Measurements from ENCODE around the gene CFAP77. TPM values are rescaled to one million over a fixed set of nuclear protein-coding genes. Genes with fewer than 3 reads are reported as not detected.

The CFAP77 gene
- polyA plus RNA-seq, 3 donors, result not detected

DNA sequence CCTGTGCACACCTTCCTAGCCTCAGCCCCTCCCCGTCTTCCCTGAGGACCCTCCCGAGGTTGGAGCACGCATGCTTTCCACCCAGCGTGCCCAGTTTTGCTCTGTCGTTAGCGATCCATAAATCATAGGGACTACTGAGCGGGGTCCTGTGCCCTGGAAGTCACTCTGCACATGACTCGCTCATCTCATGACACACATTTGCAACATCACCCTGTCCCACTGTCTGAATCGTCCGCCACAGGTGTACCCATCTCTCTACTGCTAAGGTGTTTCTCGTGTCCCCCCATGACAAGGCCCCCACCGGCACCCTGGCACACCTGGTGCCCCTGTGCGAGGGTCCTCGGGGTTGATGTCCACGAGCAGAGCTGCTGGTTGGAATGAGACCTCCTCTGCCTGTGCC, 103.4 kb downstream of the CFAP77 start:
- Histone ChIP-seq H3K27me3 (ENCODE audit: control insufficient read depth in 2 of 2, insufficient read depth in 2 of 2, low read length in 2 of 2) (no peaks in the 10 kb centered on the region), H3K27ac (ENCODE audit: low read depth in 1 of 2, low read length in 2 of 2) (no peak overlapping the region), H3K4me1 (ENCODE audit: control insufficient read depth in 1 of 2, insufficient read depth in 2 of 2, low read length in 2 of 2) (no peaks in the 10 kb centered on the region), H3K4me3 (replicated peaks in 1 of 3; ENCODE audit: low read depth in 2 of 3, low read length in 3 of 3) (no peak overlapping the region), H4K20me1 (ENCODE audit: insufficient read depth, low read length) (no peaks in the 10 kb centered on the region), H3K79me2 (ENCODE audit: insufficient read depth, low read length) (no peaks in the 10 kb centered on the region), H3K4me2 (replicated peaks; ENCODE audit: extremely low read depth, low read length, poor library complexity, severe bottlenecking) (no peak overlapping the region), H3K9me3 (replicated peaks in 1 of 2; ENCODE audit: control insufficient read depth in 1 of 2, insufficient read depth in 1 of 2, low read length in 2 of 2) (no peaks in the 10 kb centered on the region), H3K9ac (ENCODE audit: insufficient read depth, low read length, poor library complexity, severe bottlenecking) (no peak overlapping the region), H3K36me3 (replicated peaks in 1 of 2; ENCODE audit: control insufficient read depth in 1 of 2, insufficient read depth in 2 of 2, low read length in 2 of 2) (no peaks in the 10 kb centered on the region), H2AFZ (ENCODE audit: insufficient read depth, low read depth, low read length, poor library complexity, severe bottlenecking) (no peak overlapping the region)
- peaks cover 0 to 1% (median 0%) of the 10 kb centered on the region in 7 donors for H3K9me3 Mint-ChIP-seq
- no peak for DNase-seq
- TF ChIP-seq, protein P1, sequence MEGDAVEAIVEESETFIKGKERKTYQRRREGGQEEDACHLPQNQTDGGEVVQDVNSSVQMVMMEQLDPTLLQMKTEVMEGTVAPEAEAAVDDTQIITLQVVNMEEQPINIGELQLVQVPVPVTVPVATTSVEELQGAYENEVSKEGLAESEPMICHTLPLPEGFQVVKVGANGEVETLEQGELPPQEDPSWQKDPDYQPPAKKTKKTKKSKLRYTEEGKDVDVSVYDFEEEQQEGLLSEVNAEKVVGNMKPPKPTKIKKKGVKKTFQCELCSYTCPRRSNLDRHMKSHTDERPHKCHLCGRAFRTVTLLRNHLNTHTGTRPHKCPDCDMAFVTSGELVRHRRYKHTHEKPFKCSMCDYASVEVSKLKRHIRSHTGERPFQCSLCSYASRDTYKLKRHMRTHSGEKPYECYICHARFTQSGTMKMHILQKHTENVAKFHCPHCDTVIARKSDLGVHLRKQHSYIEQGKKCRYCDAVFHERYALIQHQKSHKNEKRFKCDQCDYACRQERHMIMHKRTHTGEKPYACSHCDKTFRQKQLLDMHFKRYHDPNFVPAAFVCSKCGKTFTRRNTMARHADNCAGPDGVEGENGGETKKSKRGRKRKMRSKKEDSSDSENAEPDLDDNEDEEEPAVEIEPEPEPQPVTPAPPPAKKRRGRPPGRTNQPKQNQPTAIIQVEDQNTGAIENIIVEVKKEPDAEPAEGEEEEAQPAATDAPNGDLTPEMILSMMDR (IDR thresholded peaks at IDR 0.05), result no peak
- H3K36me3 Mint-ChIP-seq, result no peaks in the 10 kb centered on the region
- intact Hi-C loops (cut with micrococcal nuclease), result loop anchor here in 1 of 2 donors (5.0 kb wide), 1 partner anchor 284 kb away; no protein-coding TSS in a partner anchor
- no peak overlapping the region for H3K4me3 Mint-ChIP-seq
- H3K4me1 Mint-ChIP-seq, result no peaks in the 10 kb centered on the region
- WGBS (ENCODE audit: insufficient coverage), result 88% methylated on average over 12 of the region's 15 CpGs
- H3K27me3 Mint-ChIP-seq (ENCODE audit: low read depth in 3 of 3), result peaks cover 6 to 14% (median 13%) of the 10 kb centered on the region in 3 donors
- no peak overlapping the region for H3K27ac Mint-ChIP-seq

DNA sequence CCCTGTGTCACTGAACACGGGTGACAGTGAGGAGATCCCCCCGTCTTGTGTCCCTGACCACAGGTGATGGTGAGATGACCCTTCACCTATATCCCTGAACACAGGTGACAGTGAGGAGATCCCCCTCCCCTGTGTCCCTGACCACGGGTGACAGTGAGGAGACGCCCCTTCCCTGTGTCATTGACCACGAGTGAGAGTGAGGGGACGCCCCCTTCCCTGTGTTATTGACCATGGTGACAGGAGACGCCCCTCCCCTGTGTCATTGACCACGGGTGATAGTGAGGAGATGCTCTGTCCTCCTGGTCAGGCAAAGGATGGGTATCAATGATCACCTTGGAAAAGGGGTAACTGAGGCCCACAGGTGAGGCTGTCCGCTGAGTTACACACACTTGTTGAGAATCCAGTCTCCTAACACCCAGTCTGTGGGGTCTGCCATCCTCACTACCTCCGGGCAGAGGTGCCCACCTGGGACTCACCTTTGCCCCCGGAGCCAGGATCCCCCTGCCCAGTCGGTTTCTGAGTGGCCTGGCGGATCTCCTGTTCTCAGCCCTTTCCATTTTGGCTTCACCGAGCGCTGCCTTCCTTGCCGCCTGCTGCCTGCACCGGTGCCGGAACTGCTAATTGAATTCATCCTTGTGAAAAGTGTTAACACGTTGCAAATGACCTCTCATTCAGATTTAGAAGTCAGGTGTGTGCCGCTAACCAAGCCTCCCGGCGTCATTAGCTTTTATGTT, 104.2 kb downstream of the CFAP77 start:
- Mint-ChIP-seq H3K4me3 (no peak overlapping the region), H3K27me3 (ENCODE audit: low read depth in 3 of 3) (peaks cover 6 to 15% (median 14%) of the 10 kb centered on the region in 3 donors), H3K9me3 (peaks cover 0 to 3% (median 0%) of the 10 kb centered on the region in 7 donors), H3K4me1 (no peaks in the 10 kb centered on the region), H3K36me3 (no peaks in the 10 kb centered on the region), H3K27ac (no peak overlapping the region)
- WGBS (ENCODE audit: insufficient coverage), result 67% methylated on average over 15 of the region's 22 CpGs
- Histone ChIP-seq H3K9ac (ENCODE audit: insufficient read depth, low read length, poor library complexity, severe bottlenecking) (no peak overlapping the region), H3K36me3 (replicated peaks in 1 of 2; ENCODE audit: control insufficient read depth in 1 of 2, insufficient read depth in 2 of 2, low read length in 2 of 2) (no peaks in the 10 kb centered on the region), H3K4me3 (replicated peaks in 1 of 3; ENCODE audit: low read depth in 2 of 3, low read length in 3 of 3) (no peak overlapping the region), H2AFZ (ENCODE audit: insufficient read depth, low read depth, low read length, poor library complexity, severe bottlenecking) (no peak overlapping the region), H3K27ac (ENCODE audit: low read depth in 1 of 2, low read length in 2 of 2) (no peak overlapping the region), H3K79me2 (ENCODE audit: insufficient read depth, low read length) (no peaks in the 10 kb centered on the region), H3K4me2 (replicated peaks; ENCODE audit: extremely low read depth, low read length, poor library complexity, severe bottlenecking) (no peak overlapping the region), H3K9me3 (replicated peaks in 1 of 2; ENCODE audit: control insufficient read depth in 1 of 2, insufficient read depth in 1 of 2, low read length in 2 of 2) (no peaks in the 10 kb centered on the region), H3K27me3 (ENCODE audit: control insufficient read depth in 2 of 2, insufficient read depth in 2 of 2, low read length in 2 of 2) (no peaks in the 10 kb centered on the region), H3K4me1 (ENCODE audit: control insufficient read depth in 1 of 2, insufficient read depth in 2 of 2, low read length in 2 of 2) (no peaks in the 10 kb centered on the region), H4K20me1 (ENCODE audit: insufficient read depth, low read length) (no peaks in the 10 kb centered on the region)
- no peak for DNase-seq
- intact Hi-C loops (cut with micrococcal nuclease), result loop anchor here in 1 of 2 donors (5.0 kb wide), 1 partner anchor 283 kb away; no protein-coding TSS in a partner anchor
- TF ChIP-seq, protein P1 (IDR thresholded peaks at IDR 0.05), result no peak
